Body of pancreas (tissue), 4 donors: ENCODE results near the gene PLEKHG4B. TPM values are rescaled to one million over a fixed set of nuclear protein-coding genes. Genes with fewer than 3 reads are reported as not detected.

Experiments
- ATAC-seq: fragments of 150-250 bp; one replicate; pipeline ENCODE4 v1.9.1; 2016
- DNase-seq, 4 donors: peaks; one replicate each; pipeline ENCODE4 v3.0.0-alpha.2; 2019
- H3K27ac ChIP-seq, 4 donors: fragments of 200-600 bp; sonication (generic); 1 replicate in 3 of 4; 2 replicates in 1 of 4; pipeline versions ENCODE4 v1.5.1 to v1.6.1; 2016 to 2019; ENCODE audit warnings: mild to moderate bottlenecking in 1 of 4, mixed read lengths in 1 of 4, moderate library complexity in 1 of 4
- H3K27me3 ChIP-seq, 2 donors: fragments of 200-600 bp; sonication (generic); one replicate each; pipeline ENCODE4 v1.6.0; 2016; ENCODE audit warnings: mild to moderate bottlenecking in 1 of 2
- H3K36me3 ChIP-seq, 2 donors: fragments of 200-600 bp; sonication (generic); replicated peaks in 1 of 2; 2 replicates each; pipeline ENCODE4 v1.5.1; 2016; ENCODE audit warnings: low read depth in 2 of 2; ENCODE audit not compliant: insufficient read depth in 1 of 2
- H3K4me1 ChIP-seq: fragments of 200-600 bp; sonication (generic); one replicate; pipeline ENCODE4 v1.6.0; 2016
- H3K4me3 ChIP-seq, 2 donors: fragments of 200-600 bp; sonication (generic); 1 replicate in 1 of 2; 2 replicates in 1 of 2; pipeline ENCODE4 v1.5.1; 2016 to 2019
- H3K9me3 ChIP-seq, 3 donors: fragments of 200-600 bp; sonication (generic); 1 replicate in 2 of 3; 2 replicates in 1 of 3; pipeline ENCODE4 v1.5.1; 2016
- CTCF ChIP-seq, 7 experiments: fragments of 450-650 bp in 4 of 7; fragments of 200-600 bp in 3 of 7; sonication (generic) in 3 of 7; IDR thresholded peaks; one replicate each; pipeline ENCODE4 v1.5.1; 2016 to 2019; ENCODE audit warnings: antibody characterized with exemption in 7 of 7
- POLR2A ChIP-seq, 3 donors: fragments of 450-650 bp; IDR thresholded peaks; one replicate each; pipeline ENCODE4 v1.6.1; 2016; ENCODE audit warnings: antibody characterized with exemption in 3 of 3, mild to moderate bottlenecking in 2 of 3
- WGBS, 2 donors: methylation state at CpG; one replicate each; pipeline ENCODE4 v1.1.5; 2017; 5-methylcytosine and 5-hydroxymethylcytosine counted together
- intact Hi-C: fragments of 100-400 bp; cut with DNase I; formaldehyde crosslinking; loops from one replicate; pipeline ENCODE4 v1.15.1; 2023
- total RNA-seq, 2 donors: library from RNA; depleted of rRNA; stranded (reverse); fragments of >200 nt; gene quantifications; one replicate each; pipeline ENCODE4 v1.1.0, GENCODE V29; 2016

The PLEKHG4B gene
- total RNA-seq, 2 donors from 2014 or later, result 0.99 to 1.3 TPM

- Histone ChIP-seq H3K27ac (no peak overlapping the region), H3K9me3 (no peaks in the 10 kb centered on the region), H3K4me1 (no peaks in the 10 kb centered on the region), H3K4me3 (no peak overlapping the region), H3K27me3 (no peaks in the 10 kb centered on the region), H3K36me3 (no peaks in the 10 kb centered on the region)
- no peak for TF ChIP-seq POLR2A (IDR thresholded peaks at IDR 0.05)
- TF ChIP-seq CTCF (IDR thresholded peaks at IDR 0.05), result no peak
- ATAC-seq, result no peak
- no peak for DNase-seq
- intact Hi-C loops, result no loop called here
- WGBS, 2 donors, result 63 to 75% methylated on average over 7 to 12 of the region's 12 CpGs
Measured at GRCh38 chr5:169728-170094, 77.7 kb downstream of the PLEKHG4B start.

- ATAC-seq, result no peak
- no peak for DNase-seq
- no peaks in the 10 kb centered on the region for H3K4me1 ChIP-seq
- no peaks in the 10 kb centered on the region for H3K27me3 ChIP-seq
- H3K27ac ChIP-seq, result no peak overlapping the region
- H3K36me3 ChIP-seq, result no peaks in the 10 kb centered on the region
- 41 to 71% methylated on average over 5 to 37 of the region's 37 CpGs for WGBS, 2 donors
- TF ChIP-seq CTCF (IDR thresholded peaks at IDR 0.05) (no peak), POLR2A (IDR thresholded peaks at IDR 0.05) (no peak)
- intact Hi-C loops, result no loop called here
- no peak overlapping the region for H3K4me3 ChIP-seq
- no peaks in the 10 kb centered on the region for H3K9me3 ChIP-seq
Measured at GRCh38 chr5:170971-171800, 79.2 kb downstream of the PLEKHG4B start.

GRCh38 chr5:171801-172331 lies 79.9 kb downstream of the PLEKHG4B start:
- no peak overlapping the region for H3K4me3 ChIP-seq
- intact Hi-C loops, result no loop called here
- ATAC-seq (no peak), DNase-seq (peak in 1 of 4 donors; percentile 3)
- no peaks in the 10 kb centered on the region for H3K27me3 ChIP-seq
- H3K9me3 ChIP-seq, result no peaks in the 10 kb centered on the region
- H3K27ac ChIP-seq, result no peak overlapping the region
- H3K36me3 ChIP-seq, result no peaks in the 10 kb centered on the region
- whole genome bisulfite sequencing, 2 donors, result 71 to 87% methylated on average over 6 to 22 of the region's 23 CpGs
- H3K4me1 ChIP-seq, result no peaks in the 10 kb centered on the region
- TF ChIP-seq CTCF (IDR thresholded peaks at IDR 0.05) (no peak), POLR2A (IDR thresholded peaks at IDR 0.05) (no peak)

- ATAC-seq, result no peak
- Histone ChIP-seq H3K36me3 (no peaks in the 10 kb centered on the region), H3K4me1 (no peaks in the 10 kb centered on the region), H3K9me3 (no peaks in the 10 kb centered on the region), H3K27ac (no peak overlapping the region), H3K27me3 (no peaks in the 10 kb centered on the region), H3K4me3 (no peak overlapping the region)
- 73 to 80% methylated on average over 10 to 13 of the region's 13 CpGs for WGBS, 2 donors
- TF ChIP-seq POLR2A (IDR thresholded peaks at IDR 0.05) (no peak), CTCF (IDR thresholded peaks at IDR 0.05) (no peak)
- intact Hi-C loops, result no loop called here
- no peak for DNase-seq
Measured at GRCh38 chr5:172421-172820, 80.5 kb downstream of the PLEKHG4B start.

GRCh38 chr5:172841-173251 lies 80.9 kb downstream of the PLEKHG4B start:
- DNase-seq (no peak), ATAC-seq (no peak)
- TF ChIP-seq CTCF (IDR thresholded peaks at IDR 0.05) (no peak), POLR2A (IDR thresholded peaks at IDR 0.05) (no peak)
- intact Hi-C loops, result no loop called here
- H3K4me1 ChIP-seq, result no peaks in the 10 kb centered on the region
- H3K9me3 ChIP-seq, result no peaks in the 10 kb centered on the region
- no peak overlapping the region for H3K4me3 ChIP-seq
- no peak overlapping the region for H3K27ac ChIP-seq
- H3K27me3 ChIP-seq, result no peaks in the 10 kb centered on the region
- H3K36me3 ChIP-seq, result no peaks in the 10 kb centered on the region
- WGBS, 2 donors, result 67 to 74% methylated on average over 13 to 17 of the region's 17 CpGs
